ENCODE data around the gene HARBI1.

Gene HARBI1

DNA sequence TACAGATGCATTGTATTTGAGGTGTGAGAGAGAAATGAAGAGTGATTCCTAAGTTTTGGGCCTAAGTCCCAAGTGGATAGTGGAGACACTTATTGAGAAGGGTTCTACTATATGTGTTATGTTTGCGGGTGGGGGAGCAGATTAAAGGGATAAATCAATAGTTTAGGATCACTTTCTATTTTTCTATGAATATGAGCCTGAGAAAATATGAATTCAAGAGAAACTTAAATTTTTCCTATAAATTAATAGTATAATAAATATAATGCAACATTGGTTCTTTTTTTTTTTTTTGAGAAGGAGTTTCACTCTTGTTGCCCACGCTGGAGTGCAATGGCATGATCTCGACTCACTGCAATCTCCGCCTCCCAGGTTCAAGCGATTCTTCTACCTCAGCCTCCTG lies 54.5 kb downstream of the HARBI1 start:
- Histone ChIP-seq H3K9me3 (ENCODE audit: low read depth, low read length) (no peaks in the 10 kb centered on the region), H3K9ac (ENCODE audit: insufficient read length) (no peak overlapping the region), H3K36me3 (ENCODE audit: insufficient read depth, low read length) (no peaks in the 10 kb centered on the region), H3K27ac (no peak overlapping the region), H3K4me3 (no peak overlapping the region)
- TF ChIP-seq EZH2 (IDR thresholded peaks at IDR 0.05) (no peak), POLR2AphosphoS5 (IDR thresholded peaks at IDR 0.05; ENCODE audit: borderline replicate concordance, low read depth, low read length) (no peak), FOXP2 (optimal IDR thresholded peaks at IDR 0.05; ENCODE audit: control extremely low read depth, extremely low read length, insufficient read depth) (no peak)
- DNase-seq (ENCODE audit: low read depth, low spot score), result no peak

DNA sequence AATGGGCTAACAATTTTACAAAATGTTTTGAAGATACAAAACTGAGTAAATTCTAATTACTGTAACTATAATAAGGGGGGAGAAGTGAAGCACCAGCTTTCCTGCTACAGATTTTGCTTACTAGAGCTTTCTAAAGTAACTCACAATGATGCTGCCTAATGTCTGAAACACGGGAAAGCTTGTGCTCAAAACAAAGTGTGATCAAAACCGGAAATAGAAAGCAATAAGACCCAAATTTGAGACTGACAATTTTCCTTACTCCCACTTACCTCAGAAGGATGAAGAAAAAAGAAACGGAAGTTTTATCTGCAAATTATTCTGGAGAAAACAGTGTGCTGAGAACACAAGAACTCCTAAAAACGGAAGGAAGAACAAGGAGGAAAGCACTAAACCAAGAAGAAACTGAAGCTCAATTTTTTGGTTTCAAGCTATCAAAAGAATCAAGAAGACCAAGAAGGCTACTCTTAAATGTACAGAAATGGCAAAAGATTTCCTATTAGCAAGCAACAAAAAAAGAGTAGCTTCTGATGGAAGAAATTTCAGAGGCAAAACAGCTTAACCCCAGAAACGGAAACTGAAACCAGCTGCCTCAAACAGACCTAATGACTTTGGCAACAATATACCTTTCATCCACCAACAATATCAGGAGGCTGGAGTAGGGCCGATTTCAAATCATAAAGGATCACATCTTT lies 56.6 kb downstream of the HARBI1 start:
- DNase-seq (ENCODE audit: low read depth, low spot score), result no peak
- Histone ChIP-seq H3K36me3 (ENCODE audit: insufficient read depth, low read length) (no peaks in the 10 kb centered on the region), H3K9me3 (ENCODE audit: low read depth, low read length) (no peaks in the 10 kb centered on the region), H3K27ac (peak overlapping the region; percentile 68), H3K4me3 (peak overlapping the region; percentile 58), H3K9ac (ENCODE audit: insufficient read length) (peak overlapping the region; percentile 32)
- TF ChIP-seq POLR2AphosphoS5 (IDR thresholded peaks at IDR 0.05; ENCODE audit: borderline replicate concordance, low read depth, low read length) (no peak), FOXP2 (optimal IDR thresholded peaks at IDR 0.05; ENCODE audit: control extremely low read depth, extremely low read length, insufficient read depth) (no peak), EZH2 (IDR thresholded peaks at IDR 0.05) (no peak)

DNA sequence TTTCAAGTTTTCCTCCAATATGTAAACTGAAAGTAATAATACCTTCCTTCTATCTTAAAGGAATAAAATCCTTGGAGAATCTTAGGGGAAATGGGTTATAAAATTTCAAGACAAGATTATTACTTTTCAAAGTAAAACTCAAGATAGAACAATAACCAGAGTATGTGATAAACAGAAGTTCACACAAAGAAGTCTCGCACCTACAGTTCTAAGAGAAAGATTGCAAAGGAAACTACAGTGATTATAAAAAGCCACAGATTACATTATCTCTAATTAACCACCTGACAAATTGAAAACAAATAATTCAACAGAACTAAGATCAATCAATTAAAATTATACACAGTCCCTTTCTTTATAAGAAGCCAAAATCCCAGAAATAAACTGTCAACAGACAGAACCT lies 57.2 kb downstream of the HARBI1 start:
- Histone ChIP-seq H3K36me3 (ENCODE audit: insufficient read depth, low read length) (no peaks in the 10 kb centered on the region), H3K9me3 (ENCODE audit: low read depth, low read length) (no peaks in the 10 kb centered on the region), H3K9ac (ENCODE audit: insufficient read length) (peak overlapping the region; percentile 32), H3K4me3 (peak overlapping the region; percentile 58), H3K27ac (0 out of 2 replicates have a peak overlapping the region, but pooled peaks have one; percentile 68)
- DNase-seq (ENCODE audit: low read depth, low spot score), result no peak
- TF ChIP-seq POLR2AphosphoS5 (IDR thresholded peaks at IDR 0.05; ENCODE audit: borderline replicate concordance, low read depth, low read length), result no peak
- TF ChIP-seq EZH2 (IDR thresholded peaks at IDR 0.05), result no peak
- no peak for TF ChIP-seq FOXP2 (optimal IDR thresholded peaks at IDR 0.05; ENCODE audit: control extremely low read depth, extremely low read length, insufficient read depth)

DNA sequence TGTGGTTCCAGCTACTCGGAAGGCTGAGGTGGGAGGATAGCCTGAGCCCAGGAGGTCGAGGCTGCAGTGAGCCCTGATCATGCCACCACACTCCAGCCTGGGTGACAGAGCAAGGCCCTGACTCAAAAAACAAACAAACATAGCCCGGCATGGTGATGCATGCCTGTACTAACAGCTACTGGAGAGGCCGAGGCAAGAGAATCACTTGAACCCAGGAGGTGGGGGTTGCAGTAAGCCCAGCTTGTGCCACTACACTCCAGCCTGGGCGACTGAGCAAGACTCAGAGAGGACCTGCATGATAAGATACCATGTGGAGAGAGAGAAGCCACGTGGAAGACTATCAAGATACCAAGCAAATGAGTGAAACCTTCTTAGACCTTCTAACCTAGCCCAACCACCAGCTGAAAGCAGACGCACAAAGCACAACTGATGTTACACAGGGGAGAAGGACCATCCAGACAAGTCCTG lies 59.3 kb downstream of the HARBI1 start:
- Histone ChIP-seq H3K36me3 (ENCODE audit: insufficient read depth, low read length) (no peaks in the 10 kb centered on the region), H3K9ac (ENCODE audit: insufficient read length) (no peak overlapping the region), H3K4me3 (no peak overlapping the region), H3K27ac (no peak overlapping the region), H3K9me3 (ENCODE audit: low read depth, low read length) (no peaks in the 10 kb centered on the region)
- DNase-seq (ENCODE audit: low read depth, low spot score), result no peak
- TF ChIP-seq EZH2 (IDR thresholded peaks at IDR 0.05) (no peak), POLR2AphosphoS5 (IDR thresholded peaks at IDR 0.05; ENCODE audit: borderline replicate concordance, low read depth, low read length) (no peak), FOXP2 (optimal IDR thresholded peaks at IDR 0.05; ENCODE audit: control extremely low read depth, extremely low read length, insufficient read depth) (no peak)

DNA sequence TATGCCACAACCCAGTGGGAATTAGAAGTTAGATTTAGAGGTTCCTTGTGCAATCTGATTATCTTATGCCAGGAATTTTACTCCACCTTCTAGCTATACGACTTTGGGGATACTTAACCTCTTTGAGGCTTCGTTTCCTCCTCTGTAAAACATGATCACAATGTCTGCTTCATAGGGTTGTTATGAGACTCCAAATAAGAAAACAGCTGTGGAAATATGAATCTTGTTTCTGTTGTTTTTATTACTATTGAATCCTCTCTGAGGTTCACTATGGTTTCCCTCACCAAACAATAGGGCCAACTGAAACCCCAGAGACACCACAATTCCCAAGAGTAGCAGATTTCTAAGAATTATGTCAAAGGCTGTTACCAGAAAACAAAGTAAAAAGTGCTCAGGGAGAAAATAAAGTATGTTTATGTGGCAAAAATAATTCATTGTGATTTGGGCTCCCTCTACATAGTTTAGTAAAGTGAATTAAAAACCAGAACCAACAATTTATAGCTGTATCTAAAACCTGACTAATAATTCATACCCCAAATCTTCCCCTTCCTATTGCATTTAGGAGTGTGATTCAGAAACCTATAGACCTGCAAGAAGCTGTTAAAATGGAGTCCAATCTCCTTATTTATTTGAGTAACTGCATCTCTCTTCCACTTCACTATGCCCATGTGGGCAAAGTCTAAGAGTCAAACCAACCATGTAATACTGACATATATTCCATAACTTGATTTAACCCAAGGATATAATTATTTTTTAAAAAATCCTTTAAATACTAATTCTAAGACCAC lies 61.6 kb downstream of the HARBI1 start:
- no peak for DNase-seq (ENCODE audit: low read depth, low spot score)
- TF ChIP-seq FOXP2 (optimal IDR thresholded peaks at IDR 0.05; ENCODE audit: control extremely low read depth, extremely low read length, insufficient read depth) (no peak), POLR2AphosphoS5 (IDR thresholded peaks at IDR 0.05; ENCODE audit: borderline replicate concordance, low read depth, low read length) (no peak), EZH2 (IDR thresholded peaks at IDR 0.05) (no peak)
- Histone ChIP-seq H3K27ac (0 out of 2 replicates have a peak overlapping the region, but pooled peaks have one; percentile 2), H3K4me3 (no peak overlapping the region), H3K9me3 (ENCODE audit: low read depth, low read length) (no peaks in the 10 kb centered on the region), H3K9ac (ENCODE audit: insufficient read length) (no peak overlapping the region), H3K36me3 (ENCODE audit: insufficient read depth, low read length) (no peaks in the 10 kb centered on the region)

DNA sequence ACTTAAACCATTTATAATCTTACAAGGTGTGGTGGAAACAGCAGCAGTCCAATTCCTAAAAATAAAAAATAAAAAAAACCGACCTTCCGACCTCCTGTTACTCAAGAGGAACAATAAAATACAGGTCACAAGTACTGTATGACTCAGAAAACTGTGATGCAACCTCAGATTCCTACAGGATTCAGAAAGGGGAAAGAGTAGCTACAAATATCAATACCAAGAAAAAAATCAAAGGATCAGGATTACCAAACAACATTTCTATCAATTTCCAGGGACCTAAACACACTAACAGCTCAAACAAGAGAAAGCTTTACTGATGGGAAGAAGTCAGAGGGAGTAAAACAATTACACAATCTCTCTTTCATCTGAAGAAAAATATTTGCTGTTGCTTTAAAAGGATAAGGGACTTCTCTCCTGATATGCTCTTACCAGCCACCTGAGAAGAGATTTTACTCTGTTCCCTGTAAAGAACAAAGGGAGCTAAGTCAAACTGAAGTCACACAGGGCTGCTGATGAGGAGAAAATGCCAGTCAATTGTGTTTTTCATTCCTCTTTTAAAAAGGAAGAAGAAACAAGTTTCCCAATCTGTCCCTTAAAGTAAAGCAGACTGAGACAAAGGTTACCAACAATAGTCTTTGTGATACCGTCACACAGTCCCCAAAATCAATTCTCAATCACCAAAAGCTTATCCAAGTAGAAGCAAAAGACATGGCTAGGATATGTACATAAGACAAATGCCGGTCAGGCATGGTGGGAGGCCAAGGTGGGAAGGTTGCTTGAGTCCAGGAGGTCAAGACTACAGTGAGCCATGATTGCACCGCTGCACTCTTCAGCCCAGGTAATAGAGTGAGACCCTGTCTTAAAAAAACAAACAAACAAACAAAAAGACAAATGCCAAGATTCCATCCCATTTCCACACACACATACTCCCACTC lies 62.5 kb downstream of the HARBI1 start:
- DNase-seq (ENCODE audit: low read depth, low spot score), result no peak

DNA sequence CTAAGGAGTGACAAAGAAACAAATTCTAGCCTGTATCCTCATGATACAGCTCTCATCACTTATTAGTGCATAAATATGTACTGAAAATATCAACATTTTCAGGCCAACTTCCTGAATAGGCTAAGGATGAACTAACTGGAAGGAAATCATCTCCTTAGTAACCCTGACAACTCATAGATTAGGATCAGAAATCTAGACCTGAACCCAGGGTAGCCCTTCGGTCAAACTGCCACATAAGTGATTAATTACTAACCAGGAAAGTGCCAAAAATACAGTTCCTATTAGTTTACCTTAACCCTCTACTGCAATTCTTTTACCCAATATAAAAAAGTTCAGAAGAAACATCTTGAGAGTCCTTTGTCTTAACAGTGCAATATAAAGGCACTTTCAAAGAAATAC lies 63.2 kb downstream of the HARBI1 start:
- Histone ChIP-seq H3K36me3 (ENCODE audit: insufficient read depth, low read length) (no peaks in the 10 kb centered on the region), H3K4me3 (no peak overlapping the region), H3K9ac (ENCODE audit: insufficient read length) (no peak overlapping the region), H3K9me3 (ENCODE audit: low read depth, low read length) (no peaks in the 10 kb centered on the region), H3K27ac (no peak overlapping the region)
- TF ChIP-seq FOXP2 (optimal IDR thresholded peaks at IDR 0.05; ENCODE audit: control extremely low read depth, extremely low read length, insufficient read depth) (no peak), POLR2AphosphoS5 (IDR thresholded peaks at IDR 0.05; ENCODE audit: borderline replicate concordance, low read depth, low read length) (no peak), EZH2 (IDR thresholded peaks at IDR 0.05) (no peak)
- DNase-seq (ENCODE audit: low read depth, low spot score), result no peak

More for the DNA sequence above, 62.5 kb downstream of the HARBI1 start:
- Histone ChIP-seq H3K9ac (ENCODE audit: insufficient read length) (no peak overlapping the region), H3K9me3 (ENCODE audit: low read depth, low read length) (no peaks in the 10 kb centered on the region), H3K4me3 (no peak overlapping the region), H3K27ac (peak overlapping the region; percentile 64), H3K36me3 (ENCODE audit: insufficient read depth, low read length) (no peaks in the 10 kb centered on the region)
- TF ChIP-seq POLR2AphosphoS5 (IDR thresholded peaks at IDR 0.05; ENCODE audit: borderline replicate concordance, low read depth, low read length), result no peak
- TF ChIP-seq EZH2 (IDR thresholded peaks at IDR 0.05), result no peak
- TF ChIP-seq FOXP2 (optimal IDR thresholded peaks at IDR 0.05; ENCODE audit: control extremely low read depth, extremely low read length, insufficient read depth), result no peak
